Measurements from ENCODE around the gene C1orf167. TPM values are rescaled to one million over a fixed set of nuclear protein-coding genes. Genes with fewer than 3 reads are reported as not detected.
A peak's percentile ranks its signal among the peaks of the same experiment; 100 is the strongest.

C1orf167 gene
- total and polyA plus RNA-seq, 9 donors = 3.1 to 24.9 (median 12.8) TPM

- Histone ChIP-seq H3K27ac (ENCODE audit: low read length) (peak overlapping the region; percentile 93), H3K4me1 (ENCODE audit: control insufficient read depth, insufficient read depth, low read length) (peaks cover 42% of the 10 kb centered on the region), H3K4me3 (ENCODE audit: low read length) (peak overlapping the region; percentile 96), H3K27me3 (ENCODE audit: control insufficient read depth, insufficient read depth, low read length) (no peaks in the 10 kb centered on the region), H3K9me3 (replicated peaks; ENCODE audit: control insufficient read depth, low read depth, low read length) (no peaks in the 10 kb centered on the region), H3K36me3 (ENCODE audit: control insufficient read depth, insufficient read depth, low read length) (peaks cover 17% of the 10 kb centered on the region)
- WGBS (ENCODE audit: insufficient coverage) = 0% methylated on average over 10 of the region's 20 CpGs
- peak; percentile 72 for DNase-seq
Observed at GRCh38 chr1:11806307-11806936, 44.4 kb downstream of the C1orf167 start.

DNA sequence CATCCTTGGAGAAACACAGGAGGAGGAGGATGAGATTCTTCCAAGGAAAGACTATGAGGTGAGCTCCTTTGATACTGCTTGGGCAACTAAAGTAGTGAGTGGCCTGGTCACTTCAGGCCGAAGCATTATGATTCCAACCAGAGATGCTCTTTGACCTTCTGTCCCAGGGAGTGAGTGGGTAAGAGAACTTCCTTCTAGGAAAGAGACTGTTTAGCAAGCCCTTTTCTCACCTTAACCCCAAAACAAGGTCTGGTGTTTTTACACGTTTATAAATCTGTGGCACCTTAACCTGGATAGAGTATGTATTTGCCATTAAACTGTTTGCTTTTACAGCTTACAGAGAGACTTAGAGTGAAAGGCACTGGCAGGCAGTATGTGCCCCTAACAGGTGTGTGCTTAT, 45.1 kb downstream of the C1orf167 start:
- Histone ChIP-seq H3K9me3 (replicated peaks; ENCODE audit: control insufficient read depth, low read depth, low read length) (no peaks in the 10 kb centered on the region), H3K27me3 (ENCODE audit: control insufficient read depth, insufficient read depth, low read length) (no peaks in the 10 kb centered on the region), H3K4me1 (ENCODE audit: control insufficient read depth, insufficient read depth, low read length) (peaks cover 38% of the 10 kb centered on the region), H3K4me3 (ENCODE audit: low read length) (peak overlapping the region; percentile 96), H3K27ac (ENCODE audit: low read length) (peak overlapping the region; percentile 93), H3K36me3 (ENCODE audit: control insufficient read depth, insufficient read depth, low read length) (peaks cover 22% of the 10 kb centered on the region)
- no CpG with 5 or more reads among the region's 2 CpGs for WGBS (ENCODE audit: insufficient coverage)
- no peak for DNase-seq

- H3K36me3 ChIP-seq (ENCODE audit: control insufficient read depth, insufficient read depth, low read length) = peaks cover 51% of the 10 kb centered on the region
- 67% methylated on average over 1 of the region's 5 CpGs for WGBS (ENCODE audit: insufficient coverage)
- H3K9me3 ChIP-seq (replicated peaks; ENCODE audit: control insufficient read depth, low read depth, low read length) = no peaks in the 10 kb centered on the region
- no peak overlapping the region for H3K4me3 ChIP-seq (ENCODE audit: low read length)
- no peaks in the 10 kb centered on the region for H3K27me3 ChIP-seq (ENCODE audit: control insufficient read depth, insufficient read depth, low read length)
- no peak for DNase-seq
- H3K27ac ChIP-seq (ENCODE audit: low read length) = no peak overlapping the region
- H3K4me1 ChIP-seq (ENCODE audit: control insufficient read depth, insufficient read depth, low read length) = no peaks in the 10 kb centered on the region
Observed at GRCh38 chr1:11813021-11813420, 51.0 kb downstream of the C1orf167 start.

DNA sequence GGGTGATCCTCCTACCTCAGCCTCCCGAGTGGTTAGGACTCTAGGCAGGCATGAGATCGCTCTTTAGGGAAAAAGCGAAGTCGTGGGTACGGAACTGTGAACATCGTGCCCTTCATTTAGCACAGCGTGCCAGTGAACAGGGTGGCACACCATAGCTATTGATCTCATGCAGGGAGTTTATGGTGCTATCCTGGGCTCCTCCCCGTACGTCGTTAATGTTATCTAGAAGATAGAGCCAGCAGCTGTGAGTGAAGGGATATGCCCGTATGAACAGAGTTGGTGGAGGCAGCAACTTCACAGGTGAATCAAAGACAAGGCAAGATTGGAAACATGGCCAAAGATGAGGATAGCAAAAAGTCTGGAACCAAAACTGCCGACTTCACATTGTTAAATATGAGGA, 55.2 kb downstream of the C1orf167 start:
- no peak for DNase-seq
- Histone ChIP-seq H3K4me3 (ENCODE audit: low read length) (no peak overlapping the region), H3K9me3 (replicated peaks; ENCODE audit: control insufficient read depth, low read depth, low read length) (no peaks in the 10 kb centered on the region), H3K4me1 (ENCODE audit: control insufficient read depth, insufficient read depth, low read length) (no peaks in the 10 kb centered on the region), H3K36me3 (ENCODE audit: control insufficient read depth, insufficient read depth, low read length) (peaks cover 50% of the 10 kb centered on the region), H3K27me3 (ENCODE audit: control insufficient read depth, insufficient read depth, low read length) (no peaks in the 10 kb centered on the region), H3K27ac (ENCODE audit: low read length) (no peak overlapping the region)
- WGBS (ENCODE audit: insufficient coverage) = 97% methylated on average over 11 of the region's 12 CpGs

DNA sequence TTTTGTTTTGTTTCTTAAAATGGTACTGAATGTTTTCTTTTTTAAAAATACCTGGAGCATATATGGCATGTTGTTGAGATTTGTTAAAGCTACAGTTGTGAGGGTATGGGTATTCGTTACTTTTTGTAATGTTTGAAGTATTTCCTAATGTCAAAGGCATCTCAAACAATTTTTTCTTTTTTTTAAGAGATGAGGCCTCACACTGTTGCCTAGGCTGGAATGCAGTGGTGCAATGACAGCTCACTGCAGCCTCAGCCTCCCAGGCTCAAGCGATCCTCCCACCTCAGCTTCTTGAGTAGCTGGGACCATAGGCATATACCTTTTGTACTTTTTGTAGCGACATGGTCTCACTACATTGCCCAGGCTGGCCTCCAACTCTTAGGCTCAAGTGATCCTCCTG, 60.1 kb downstream of the C1orf167 start:
- 100% methylated on average over 1 of the region's 3 CpGs for WGBS (ENCODE audit: insufficient coverage)

GRCh38 chr1:11823366-11824137, 61.6 kb downstream of the C1orf167 start:
- Histone ChIP-seq H3K4me1 (ENCODE audit: control insufficient read depth, insufficient read depth, low read length) (no peaks in the 10 kb centered on the region), H3K27me3 (ENCODE audit: control insufficient read depth, insufficient read depth, low read length) (no peaks in the 10 kb centered on the region), H3K27ac (ENCODE audit: low read length) (no peak overlapping the region), H3K4me3 (ENCODE audit: low read length) (no peak overlapping the region), H3K9me3 (replicated peaks; ENCODE audit: control insufficient read depth, low read depth, low read length) (no peaks in the 10 kb centered on the region), H3K36me3 (ENCODE audit: control insufficient read depth, insufficient read depth, low read length) (peaks cover 71% of the 10 kb centered on the region)
- no peak for DNase-seq
- 88% methylated on average over 14 of the region's 17 CpGs for whole genome bisulfite sequencing (ENCODE audit: insufficient coverage)

More for the DNA sequence above, 60.1 kb downstream of the C1orf167 start:
- H3K27me3 ChIP-seq (ENCODE audit: control insufficient read depth, insufficient read depth, low read length) = no peaks in the 10 kb centered on the region
- H3K9me3 ChIP-seq (replicated peaks; ENCODE audit: control insufficient read depth, low read depth, low read length) = no peaks in the 10 kb centered on the region
- H3K4me3 ChIP-seq (ENCODE audit: low read length) = no peak overlapping the region
- no peak for DNase-seq
- H3K36me3 ChIP-seq (ENCODE audit: control insufficient read depth, insufficient read depth, low read length) = peaks cover 70% of the 10 kb centered on the region
- no peaks in the 10 kb centered on the region for H3K4me1 ChIP-seq (ENCODE audit: control insufficient read depth, insufficient read depth, low read length)
- H3K27ac ChIP-seq (ENCODE audit: low read length) = no peak overlapping the region

DNA sequence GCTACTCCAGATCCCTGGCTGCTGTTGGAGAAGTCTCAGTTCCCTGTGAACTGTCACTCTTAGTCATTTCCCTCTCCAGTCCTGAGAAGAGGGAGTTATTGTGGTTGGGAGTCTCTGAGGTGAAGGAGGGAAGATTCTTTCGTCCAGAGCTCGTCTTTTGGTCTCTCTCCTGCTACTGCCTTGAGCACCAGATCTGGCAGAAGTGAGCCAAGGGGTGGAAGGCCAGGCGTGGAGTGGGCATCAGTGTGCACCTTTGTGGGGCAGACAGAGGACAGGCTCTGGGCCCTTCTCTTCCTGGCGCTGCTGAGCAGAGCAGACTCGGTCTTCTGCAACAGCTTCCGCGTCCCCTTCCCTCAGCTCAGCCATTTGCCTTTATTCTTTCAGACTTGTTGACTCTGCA, 63.1 kb downstream of the C1orf167 start:
- WGBS (ENCODE audit: insufficient coverage) = 100% methylated on average over 4 of the region's 7 CpGs
- H3K27ac ChIP-seq (ENCODE audit: low read length) = no peak overlapping the region
- H3K4me3 ChIP-seq (ENCODE audit: low read length) = no peak overlapping the region
- H3K27me3 ChIP-seq (ENCODE audit: control insufficient read depth, insufficient read depth, low read length) = no peaks in the 10 kb centered on the region
- DNase-seq = no peak
- no peaks in the 10 kb centered on the region for H3K4me1 ChIP-seq (ENCODE audit: control insufficient read depth, insufficient read depth, low read length)
- peaks cover 75% of the 10 kb centered on the region for H3K36me3 ChIP-seq (ENCODE audit: control insufficient read depth, insufficient read depth, low read length)
- no peaks in the 10 kb centered on the region for H3K9me3 ChIP-seq (replicated peaks; ENCODE audit: control insufficient read depth, low read depth, low read length)

DNA sequence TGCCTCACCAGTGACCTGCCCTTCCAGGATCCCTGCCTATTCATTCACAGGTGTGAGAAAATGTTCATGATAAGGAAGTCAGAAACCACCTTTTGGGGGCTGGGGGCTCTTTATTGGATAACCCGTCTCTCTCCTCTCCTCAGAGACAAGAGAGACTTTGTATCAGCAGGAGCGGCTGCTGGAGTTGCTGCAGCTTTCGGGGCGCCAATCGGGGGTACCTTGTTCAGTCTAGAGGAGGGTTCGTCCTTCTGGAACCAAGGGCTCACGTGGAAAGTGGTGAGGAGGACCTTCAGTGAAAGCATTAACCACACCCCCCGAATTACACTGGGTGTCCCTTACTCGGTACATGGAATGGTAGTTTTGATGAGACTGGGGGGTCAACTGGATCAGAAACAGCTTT, 65.0 kb downstream of the C1orf167 start:
- Histone ChIP-seq H3K27me3 (ENCODE audit: control insufficient read depth, insufficient read depth, low read length) (no peaks in the 10 kb centered on the region), H3K36me3 (ENCODE audit: control insufficient read depth, insufficient read depth, low read length) (peaks cover 86% of the 10 kb centered on the region), H3K4me3 (ENCODE audit: low read length) (no peak overlapping the region), H3K9me3 (replicated peaks; ENCODE audit: control insufficient read depth, low read depth, low read length) (no peaks in the 10 kb centered on the region), H3K27ac (ENCODE audit: low read length) (no peak overlapping the region), H3K4me1 (ENCODE audit: control insufficient read depth, insufficient read depth, low read length) (no peaks in the 10 kb centered on the region)
- WGBS (ENCODE audit: insufficient coverage) = 100% methylated on average over 1 of the region's 9 CpGs
- DNase-seq = no peak

DNA sequence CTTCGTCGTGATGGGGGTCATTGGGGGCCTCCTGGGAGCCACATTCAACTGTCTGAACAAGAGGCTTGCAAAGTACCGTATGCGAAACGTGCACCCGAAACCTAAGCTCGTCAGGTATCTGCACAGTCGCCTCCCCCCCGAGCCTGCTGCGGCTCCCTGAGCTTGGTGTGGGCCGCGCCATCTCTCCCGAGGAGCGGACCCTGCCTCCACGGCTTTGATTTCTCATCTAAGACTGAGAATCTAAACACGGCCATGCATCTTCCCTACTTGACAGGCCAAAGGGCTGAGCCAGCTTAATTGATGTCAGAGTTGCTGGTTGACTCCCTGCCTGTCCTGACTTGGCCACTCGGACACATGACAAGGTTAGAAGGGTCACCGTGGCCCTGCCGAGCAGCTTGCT, 66.5 kb downstream of the C1orf167 start:
- peaks cover 91% of the 10 kb centered on the region for H3K36me3 ChIP-seq (ENCODE audit: control insufficient read depth, insufficient read depth, low read length)
- no peak overlapping the region for H3K4me3 ChIP-seq (ENCODE audit: low read length)
- H3K27ac ChIP-seq (ENCODE audit: low read length) = no peak overlapping the region
- no peak for DNase-seq
- 89% methylated on average over 18 of the region's 19 CpGs for WGBS (ENCODE audit: insufficient coverage)
- H3K4me1 ChIP-seq (ENCODE audit: control insufficient read depth, insufficient read depth, low read length) = no peaks in the 10 kb centered on the region
- H3K9me3 ChIP-seq (replicated peaks; ENCODE audit: control insufficient read depth, low read depth, low read length) = no peaks in the 10 kb centered on the region
- no peaks in the 10 kb centered on the region for H3K27me3 ChIP-seq (ENCODE audit: control insufficient read depth, insufficient read depth, low read length)

GRCh38 chr1:11831945-11832725, 70.1 kb downstream of the C1orf167 start:
- no peak for DNase-seq
- Histone ChIP-seq H3K9me3 (replicated peaks; ENCODE audit: control insufficient read depth, low read depth, low read length) (no peaks in the 10 kb centered on the region), H3K27ac (ENCODE audit: low read length) (no peak overlapping the region), H3K27me3 (ENCODE audit: control insufficient read depth, insufficient read depth, low read length) (no peaks in the 10 kb centered on the region), H3K4me1 (ENCODE audit: control insufficient read depth, insufficient read depth, low read length) (no peaks in the 10 kb centered on the region), H3K36me3 (ENCODE audit: control insufficient read depth, insufficient read depth, low read length) (peaks cover 91% of the 10 kb centered on the region), H3K4me3 (ENCODE audit: low read length) (no peak overlapping the region)
- WGBS (ENCODE audit: insufficient coverage) = 93% methylated on average over 8 of the region's 9 CpGs

All from muscle of leg (tissue), 11 donors.